Activated B cell treated with CpG ODN at 0.5 μM for 24 hours (primary cell): ENCODE results near the gene ATP6V1D. TPM values are rescaled to one million over a fixed set of nuclear protein-coding genes. Genes with fewer than 3 reads are reported as not detected.

Source experiments
- ATAC-seq: fragments of 200-7000 bp; cut with Tn5 transposase; one replicate; pipeline ENCODE4 v1.10.0; 2021; ENCODE audit warnings: low read depth, mild to moderate bottlenecking, moderate library complexity
- CTCF ChIA-PET: fragments of 350-600 bp; sonication (Branson Sonifier 250); formaldehyde crosslinking; loops from one replicate; lab custom pipeline; 2021; ENCODE audit warnings: antibody characterized with exemption; lab: Charles Lee
- POLR2A ChIA-PET: fragments of 350-600 bp; sonication (Branson Sonifier 250); formaldehyde crosslinking; loops from one replicate; lab custom pipeline; 2021; ENCODE audit warnings: antibody characterized with exemption; lab: Charles Lee
- DNase-seq: peaks from one replicate; pipeline ENCODE4 v3.0.0; 2022
- H3K27ac Mint-ChIP-seq: one replicate; pipeline ENCODE4 v1.8.0; 2020; ENCODE audit warnings: mixed read lengths
- H3K27me3 Mint-ChIP-seq: one replicate; pipeline ENCODE4 v1.8.0; 2021; ENCODE audit warnings: mixed read lengths
- H3K36me3 Mint-ChIP-seq: one replicate; pipeline ENCODE4 v1.8.0; 2021; ENCODE audit warnings: low read depth, mixed read lengths
- H3K4me1 Mint-ChIP-seq: one replicate; pipeline ENCODE4 v1.8.0; 2021; ENCODE audit warnings: mixed read lengths
- H3K4me3 Mint-ChIP-seq: one replicate; pipeline ENCODE4 v1.8.0; 2020; ENCODE audit warnings: mild to moderate bottlenecking, mixed read lengths
- H3K9me3 Mint-ChIP-seq: one replicate; pipeline ENCODE4 v1.8.0; 2020; ENCODE audit warnings: mixed read lengths
- intact Hi-C: fragments of 100-400 bp; cut with micrococcal nuclease; formaldehyde crosslinking; loops from one replicate; pipeline ENCODE4 v1.15.1; 2024
- total RNA-seq: library from RNA; stranded (reverse); gene quantifications from 2 replicates; pipeline ENCODE4 v1.2.3, GENCODE V29; 2022
- TF ChIP-seq, protein P1 (sequence below): fragments of 200-600 bp; IDR thresholded peaks from one replicate; pipeline ENCODE4 v1.8.0; 2022; ENCODE audit warnings: antibody characterized with exemption, mild to moderate bottlenecking

ATP6V1D gene
- total RNA-seq, 1 donor from 2014 or later: 29.4 TPM

DNA sequence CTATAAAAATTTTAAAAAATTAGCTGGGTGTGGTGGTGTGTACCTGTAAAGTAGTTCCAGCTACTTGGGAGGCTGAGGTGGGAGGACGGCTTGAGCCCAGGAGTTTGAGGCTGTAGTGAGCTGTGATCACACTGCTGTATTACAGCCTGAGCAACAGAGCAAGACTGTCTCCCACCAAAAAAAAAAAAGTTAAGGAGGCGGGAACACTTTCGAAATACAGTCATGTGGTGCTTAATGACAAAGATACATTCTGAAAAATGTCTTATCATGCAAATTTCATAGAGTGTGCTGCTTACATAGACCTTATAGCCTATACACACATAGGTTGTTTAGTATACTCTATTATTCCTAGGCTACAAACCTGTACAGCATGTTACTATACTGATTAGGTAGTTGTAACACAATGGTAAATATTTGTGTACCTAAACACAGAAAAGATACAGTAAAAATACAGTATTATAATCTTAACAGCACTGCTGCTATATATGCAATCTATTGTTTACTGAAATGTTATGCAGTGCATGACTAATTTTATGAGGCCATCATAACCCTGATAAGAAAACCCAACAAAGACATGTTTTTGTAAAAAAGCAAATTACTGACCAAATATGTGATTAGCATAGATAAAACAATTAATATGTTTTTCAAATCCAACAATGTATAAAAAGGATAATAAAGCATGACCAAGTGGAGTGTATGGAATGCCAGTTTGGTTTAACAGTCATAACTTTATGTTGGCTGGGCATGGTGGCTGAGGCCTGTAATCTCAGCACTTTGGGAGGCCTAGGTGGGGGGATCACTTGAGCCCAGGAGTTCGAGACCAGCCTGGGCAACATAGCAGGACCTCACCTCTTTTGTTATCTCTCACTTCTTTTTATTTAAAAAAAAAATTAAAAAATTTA is 11.9 kb upstream of the ATP6V1D start:
- TF ChIP-seq, protein P1, sequence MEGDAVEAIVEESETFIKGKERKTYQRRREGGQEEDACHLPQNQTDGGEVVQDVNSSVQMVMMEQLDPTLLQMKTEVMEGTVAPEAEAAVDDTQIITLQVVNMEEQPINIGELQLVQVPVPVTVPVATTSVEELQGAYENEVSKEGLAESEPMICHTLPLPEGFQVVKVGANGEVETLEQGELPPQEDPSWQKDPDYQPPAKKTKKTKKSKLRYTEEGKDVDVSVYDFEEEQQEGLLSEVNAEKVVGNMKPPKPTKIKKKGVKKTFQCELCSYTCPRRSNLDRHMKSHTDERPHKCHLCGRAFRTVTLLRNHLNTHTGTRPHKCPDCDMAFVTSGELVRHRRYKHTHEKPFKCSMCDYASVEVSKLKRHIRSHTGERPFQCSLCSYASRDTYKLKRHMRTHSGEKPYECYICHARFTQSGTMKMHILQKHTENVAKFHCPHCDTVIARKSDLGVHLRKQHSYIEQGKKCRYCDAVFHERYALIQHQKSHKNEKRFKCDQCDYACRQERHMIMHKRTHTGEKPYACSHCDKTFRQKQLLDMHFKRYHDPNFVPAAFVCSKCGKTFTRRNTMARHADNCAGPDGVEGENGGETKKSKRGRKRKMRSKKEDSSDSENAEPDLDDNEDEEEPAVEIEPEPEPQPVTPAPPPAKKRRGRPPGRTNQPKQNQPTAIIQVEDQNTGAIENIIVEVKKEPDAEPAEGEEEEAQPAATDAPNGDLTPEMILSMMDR: no peak
- H3K9me3 Mint-ChIP-seq: no peaks in the 10 kb centered on the region
- H3K36me3 Mint-ChIP-seq: peaks cover 83% of the 10 kb centered on the region
- peaks cover 4% of the 10 kb centered on the region for H3K4me1 Mint-ChIP-seq
- CTCF ChIA-PET: no interaction called here
- H3K4me3 Mint-ChIP-seq: no peak overlapping the region
- ATAC-seq: no peak
- no peak overlapping the region for H3K27ac Mint-ChIP-seq
- POLR2A ChIA-PET: no interaction called here
- DNase-seq: no peak
- intact Hi-C loops: no loop called here
- H3K27me3 Mint-ChIP-seq: no peaks in the 10 kb centered on the region

DNA sequence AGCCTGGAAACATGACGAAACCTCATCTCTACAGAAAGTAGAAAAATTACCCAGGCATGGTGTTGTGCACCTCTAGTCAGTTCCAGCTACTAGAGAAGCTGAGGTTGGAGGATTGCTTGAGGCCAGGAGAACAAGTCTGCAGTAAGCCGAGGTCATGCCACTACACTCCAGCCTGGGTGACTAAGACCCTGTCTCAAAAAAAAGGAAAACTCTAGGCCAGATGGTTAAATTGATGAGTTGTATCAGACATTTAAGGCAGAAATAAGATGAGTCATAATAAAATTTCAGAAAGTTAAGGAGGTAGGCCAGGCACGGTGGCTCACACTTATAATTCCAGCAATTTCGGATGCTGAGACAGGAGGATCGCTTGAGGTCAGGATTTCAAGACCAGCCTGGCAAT is 11.2 kb upstream of the ATP6V1D start:
- ChIA-PET POLR2A (no interaction called here), CTCF (no interaction called here)
- peaks cover 83% of the 10 kb centered on the region for H3K36me3 Mint-ChIP-seq
- no peak for DNase-seq
- H3K4me1 Mint-ChIP-seq: peaks cover 4% of the 10 kb centered on the region
- TF ChIP-seq, protein P1: no peak
- intact Hi-C loops: no loop called here
- ATAC-seq: no peak
- no peak overlapping the region for H3K4me3 Mint-ChIP-seq
- no peaks in the 10 kb centered on the region for H3K9me3 Mint-ChIP-seq
- H3K27ac Mint-ChIP-seq: no peak overlapping the region
- H3K27me3 Mint-ChIP-seq: no peaks in the 10 kb centered on the region

DNA sequence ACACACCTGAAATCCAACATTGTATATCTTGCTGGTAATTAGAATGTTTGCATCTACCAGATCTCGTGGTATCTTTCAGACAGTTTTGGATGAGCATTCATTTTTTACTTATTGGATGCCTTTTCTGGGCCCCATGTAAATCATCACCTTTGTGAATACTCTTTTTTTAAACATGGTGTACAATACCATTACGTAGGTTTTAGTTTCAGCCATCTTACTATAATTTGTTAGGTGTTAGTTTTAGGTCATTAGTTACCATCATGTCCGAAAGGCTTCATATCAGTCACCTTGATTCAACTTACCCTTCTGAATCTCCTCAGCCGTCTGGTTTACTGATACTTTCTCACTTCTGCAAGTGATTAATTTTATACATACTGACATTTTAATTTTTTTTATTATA is 5.9 kb upstream of the ATP6V1D start:
- ATAC-seq: no peak
- TF ChIP-seq, protein P1: no peak
- Mint-ChIP-seq H3K36me3 (peaks cover 65% of the 10 kb centered on the region), H3K9me3 (no peaks in the 10 kb centered on the region), H3K27ac (no peak overlapping the region), H3K4me1 (peaks cover 36% of the 10 kb centered on the region), H3K27me3 (no peaks in the 10 kb centered on the region), H3K4me3 (no peak overlapping the region)
- ChIA-PET POLR2A (no interaction called here), CTCF (no interaction called here)
- intact Hi-C loops: no loop called here
- no peak for DNase-seq

DNA sequence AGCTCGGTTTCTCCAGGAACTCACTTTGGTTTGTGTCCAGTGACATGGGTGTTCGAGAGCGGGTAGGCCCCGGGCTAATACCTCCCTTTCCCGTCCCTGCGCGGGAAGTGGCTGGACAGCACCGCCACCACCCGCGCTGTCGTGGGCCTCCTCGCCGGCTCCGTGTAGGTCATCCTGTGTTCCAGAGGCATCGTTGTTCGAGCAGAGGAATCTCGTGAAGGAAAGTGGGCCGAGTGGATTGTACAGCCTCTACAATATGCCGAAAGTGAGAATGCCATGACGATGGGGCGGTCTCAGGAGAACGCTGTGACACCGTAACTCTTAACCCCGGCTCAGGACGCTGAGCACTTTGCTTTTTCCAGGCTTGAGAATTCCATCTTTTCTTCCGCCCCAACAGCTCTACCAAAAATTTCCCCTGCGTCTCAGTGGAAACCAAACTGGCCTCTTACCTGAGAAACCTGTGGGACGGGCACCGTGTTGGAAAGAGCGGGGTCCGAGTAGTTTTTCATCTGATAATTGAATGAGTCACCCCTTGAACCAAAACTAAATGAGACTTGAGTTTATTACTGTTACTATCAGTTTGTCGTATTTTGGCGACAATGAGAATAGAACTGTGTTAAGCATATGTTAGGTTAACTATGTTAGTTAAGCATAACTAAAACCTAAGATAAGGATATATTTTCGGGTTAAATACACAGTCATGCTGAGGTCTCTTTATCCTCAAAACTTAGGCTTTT is 1.0 kb upstream of the ATP6V1D start:
- CTCF ChIA-PET: interaction anchor here (1.0 to 2.0 kb wide), 4 partner anchors 67 to 258 kb away, joined by 3 to 4 read pairs (median 3); partner anchors contain the start of gene PIGH
- ATAC-seq (peak; percentile 6), DNase-seq (no peak)
- POLR2A ChIA-PET: interaction anchor here (1.1 to 1.6 kb wide), 7 partner anchors 119 to 1948 kb away, joined by 3 to 7 read pairs (median 5); partner anchors contain the start of genes FUT8, GPHN, PALS1 and PIGH
- peaks cover 37% of the 10 kb centered on the region for H3K36me3 Mint-ChIP-seq
- no peaks in the 10 kb centered on the region for H3K27me3 Mint-ChIP-seq
- TF ChIP-seq, protein P1: no peak
- intact Hi-C loops: loop anchor here (1.0 to 5.0 kb wide), 10 partner anchors 119 to 1001 kb away; partner anchors contain the start of genes ARG2, PALS1, PIGH and RAD51B
- H3K9me3 Mint-ChIP-seq: no peaks in the 10 kb centered on the region
- peaks cover 63% of the 10 kb centered on the region for H3K4me1 Mint-ChIP-seq
- H3K4me3 Mint-ChIP-seq: peak overlapping the region; percentile 99
- H3K27ac Mint-ChIP-seq: peak overlapping the region; percentile 97
